ENCODE data around the gene PRKCE.

- TF ChIP-seq POLR2A (IDR thresholded peaks at IDR 0.05) (no peak), CTCF (IDR thresholded peaks at IDR 0.05) (no peak)
Measured at GRCh38 chr2:45890819-45891218, 239.3 kb downstream of the PRKCE start.
